Pancreas (tissue), 10 donors: ENCODE data around the gene CCDC137. TPM values are rescaled to one million over a fixed set of nuclear protein-coding genes. Genes with fewer than 3 reads are reported as not detected.

ENCODE experiments used
- ATAC-seq, 4 donors: fragments of 200-7000 bp; cut with Tn5 transposase; one replicate each; pipeline versions ENCODE4 v1.8.0 to v1.9.1; 2020; ENCODE audit warnings: mild to moderate bottlenecking in 4 of 4, moderate library complexity in 4 of 4
- DNase-seq, 6 donors: peaks; one replicate each; pipeline ENCODE4 v3.0.0-alpha.2; 2020
- FAIRE-seq: peaks from 2 replicates; lab custom pipeline; 2012; peaks lifted over from hg19 to GRCh38; lab: Jason Lieb, UNC
- H3K27ac ChIP-seq, 4 donors: fragments of 200-600 bp; sonication (generic); 1 replicate in 3 of 4; 2 replicates in 1 of 4; pipeline versions ENCODE4 v1.5.0 to v1.8.0; 2020
- H3K27me3 ChIP-seq, 4 donors: fragments of 200-600 bp; one replicate each; pipeline ENCODE4 v1.8.0; 2021
- H3K36me3 ChIP-seq, 3 donors: fragments of 200-600 bp; sonication (generic) in 1 of 3; one replicate each; pipeline versions ENCODE4 v1.5.0 to v1.8.0; 2020 to 2021
- H3K4me1 ChIP-seq, 3 donors: fragments of 200-600 bp; one replicate each; pipeline ENCODE4 v1.8.0; 2021
- H3K4me3 ChIP-seq, 4 donors: fragments of 200-600 bp; sonication (generic) in 2 of 4; one replicate each; pipeline versions ENCODE4 v1.5.0 to v1.8.0; 2020 to 2021
- H3K9me3 ChIP-seq, 4 donors: fragments of 200-600 bp; one replicate each; pipeline ENCODE4 v1.8.0; 2021
- CTCF ChIP-seq, 4 donors: fragments of 200-600 bp; sonication (generic) in 3 of 4; IDR thresholded peaks; one replicate each; pipeline versions ENCODE4 v1.5.0 to v1.8.0; 2021; ENCODE audit warnings: antibody characterized with exemption in 4 of 4
- WGBS, 2 donors: extraction: QIAGEN DNeasy Blood & Tissue Kit; methylation state at CpG; one replicate each; pipeline ENCODE4 v1.1.7; 2013; 5-methylcytosine and 5-hydroxymethylcytosine counted together
- intact Hi-C, 3 donors: fragments of 100-400 bp; cut with DNase I; formaldehyde crosslinking; loops; one replicate each; pipeline versions ENCODE4 v1.11.1 to v1.14.2; 2022
- polyA plus RNA-seq, 2 donors: library from polyadenylated mRNA; stranded (reverse); fragments of 200-250 nt; gene quantifications; one replicate each; pipeline ENCODE4 v1.2.3, GENCODE V29; 2013
- total RNA-seq, 6 donors: library from RNA; stranded (reverse); fragmentation: NEBNext Ultra II Directional in 4 of 6; extraction: Animal tissue kit (Norgen Biotek cat#: 25700) in 4 of 6; gene quantifications; one replicate each; pipeline versions ENCODE4 v1.2.1 to v1.2.4, GENCODE V29; 2021 to 2023
- donor health status: healthy with polysubstance abuse.
- donor health status: DM: no; HTN: no; CAD: no; lungs with moderate emphysema.
- donor health status: DM: no; HTN: no; CAD: no.
- donor health status: control.
- donor health status: control.
- donor health status: Bipolar disorder and iron deficiency.
- donor health status: DM: yes; HTN: yes; CAD: no.
- donor health status: DM: no; HTN: no; CAD: no.
- donor health status: DM: no; HTN: no; CAD: no.
- donor health status: DM: yes; HTN: yes; CAD: no.

Gene CCDC137
- total and polyA plus RNA-seq, 8 donors = 2.9 to 50.4 (median 6.8) TPM

- 54 to 61% methylated on average over 14 of the region's 14 CpGs for WGBS, 2 donors
These were observed 17.8 kb upstream of the CCDC137 start for GRCh38 chr17:81648707-81649085.

GRCh38 chr17:81650951-81651350 lies 15.6 kb upstream of the CCDC137 start:
- 61 to 84% methylated on average over 9 of the region's 9 CpGs for WGBS, 2 donors
- H3K4me1 ChIP-seq = no peaks in the 10 kb centered on the region
- H3K9me3 ChIP-seq = no peaks in the 10 kb centered on the region
- intact Hi-C loops = no loop called here
- H3K4me3 ChIP-seq = no peak overlapping the region
- no peak for TF ChIP-seq CTCF (IDR thresholded peaks at IDR 0.05)
- peaks cover 0 to 12% (median 3%) of the 10 kb centered on the region in 4 donors for H3K27me3 ChIP-seq
- no peak for ATAC-seq
- no peaks in the 10 kb centered on the region for H3K36me3 ChIP-seq
- DNase-seq = no peak
- FAIRE-seq = no peak
- H3K27ac ChIP-seq = no peak overlapping the region

More at GRCh38 chr17:81648707-81649085, 17.8 kb upstream of the CCDC137 start:
- Histone ChIP-seq H3K36me3 (no peaks in the 10 kb centered on the region), H3K27ac (no peak overlapping the region), H3K4me3 (no peak overlapping the region), H3K27me3 (peaks cover 0 to 12% (median 3%) of the 10 kb centered on the region in 4 donors), H3K9me3 (no peaks in the 10 kb centered on the region), H3K4me1 (no peaks in the 10 kb centered on the region)
- FAIRE-seq (no peak), DNase-seq (no peak), ATAC-seq (no peak)
- TF ChIP-seq CTCF (IDR thresholded peaks at IDR 0.05) = no peak
- intact Hi-C loops = no loop called here

- FAIRE-seq (no peak), DNase-seq (peak in 2 of 6 donors; percentile 59 to 75), ATAC-seq (peak in 3 of 4 donors; percentile 54 to 67 (median 61))
- Histone ChIP-seq H3K4me3 (no peak overlapping the region), H3K27me3 (peaks cover 0 to 12% (median 3%) of the 10 kb centered on the region in 4 donors), H3K9me3 (no peaks in the 10 kb centered on the region), H3K27ac (no peak overlapping the region), H3K36me3 (no peaks in the 10 kb centered on the region), H3K4me1 (no peaks in the 10 kb centered on the region)
- TF ChIP-seq CTCF (IDR thresholded peaks at IDR 0.05) = no peak
- intact Hi-C loops = no loop called here
- 61 to 66% methylated on average over 10 of the region's 10 CpGs for WGBS, 2 donors
These were observed 14.8 kb upstream of the CCDC137 start for GRCh38 chr17:81651692-81652091.

GRCh38 chr17:81652906-81653771 lies 13.4 kb upstream of the CCDC137 start:
- WGBS, 2 donors = 44% methylated on average over 20 to 26 of the region's 27 CpGs
- ATAC-seq = no peak
- Histone ChIP-seq H3K4me1 (no peaks in the 10 kb centered on the region), H3K9me3 (no peaks in the 10 kb centered on the region), H3K4me3 (peak overlapping the region in 1 of 4 donors; percentile 12), H3K27ac (no peak overlapping the region), H3K27me3 (peaks cover 0 to 12% (median 3%) of the 10 kb centered on the region in 4 donors), H3K36me3 (no peaks in the 10 kb centered on the region)
- no peak for FAIRE-seq
- TF ChIP-seq CTCF (IDR thresholded peaks at IDR 0.05) = no peak
- no peak for DNase-seq
- intact Hi-C loops = no loop called here
